B cell (primary cell): Measurements from ENCODE around the gene TAMALIN.

Experiments used
- EZH2 ChIP-seq: IDR thresholded peaks from 2 replicates; pipeline ENCODE4 v1.6.1; 2012; ENCODE audit warnings: borderline replicate concordance, low read depth, mild to moderate bottlenecking, moderate library complexity, low read length; ENCODE audit not compliant: insufficient read depth, poor library complexity, severe bottlenecking
- TF ChIP-seq, protein P1 (sequence below): fragments of 200-600 bp; IDR thresholded peaks from one replicate; pipeline ENCODE4 v1.8.0; 2022; ENCODE audit warnings: antibody characterized with exemption, mild to moderate bottlenecking

GRCh38 chr12:52061470-52062166, 54.9 kb downstream of the TAMALIN start:
- TF ChIP-seq, protein P1, sequence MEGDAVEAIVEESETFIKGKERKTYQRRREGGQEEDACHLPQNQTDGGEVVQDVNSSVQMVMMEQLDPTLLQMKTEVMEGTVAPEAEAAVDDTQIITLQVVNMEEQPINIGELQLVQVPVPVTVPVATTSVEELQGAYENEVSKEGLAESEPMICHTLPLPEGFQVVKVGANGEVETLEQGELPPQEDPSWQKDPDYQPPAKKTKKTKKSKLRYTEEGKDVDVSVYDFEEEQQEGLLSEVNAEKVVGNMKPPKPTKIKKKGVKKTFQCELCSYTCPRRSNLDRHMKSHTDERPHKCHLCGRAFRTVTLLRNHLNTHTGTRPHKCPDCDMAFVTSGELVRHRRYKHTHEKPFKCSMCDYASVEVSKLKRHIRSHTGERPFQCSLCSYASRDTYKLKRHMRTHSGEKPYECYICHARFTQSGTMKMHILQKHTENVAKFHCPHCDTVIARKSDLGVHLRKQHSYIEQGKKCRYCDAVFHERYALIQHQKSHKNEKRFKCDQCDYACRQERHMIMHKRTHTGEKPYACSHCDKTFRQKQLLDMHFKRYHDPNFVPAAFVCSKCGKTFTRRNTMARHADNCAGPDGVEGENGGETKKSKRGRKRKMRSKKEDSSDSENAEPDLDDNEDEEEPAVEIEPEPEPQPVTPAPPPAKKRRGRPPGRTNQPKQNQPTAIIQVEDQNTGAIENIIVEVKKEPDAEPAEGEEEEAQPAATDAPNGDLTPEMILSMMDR = no peak
- TF ChIP-seq EZH2 = no peak
